Stimulated activated CD8-positive, alpha-beta memory T cell treated with anti-CD3 and anti-CD28 coated beads, Interleukin-12 subunit alpha, Interleukin-12 subunit beta, amount 100 ng/mL, for 4 hours (primary cell): Measurements from ENCODE around the gene SEMA6D.

ENCODE experiments used
- DNase-seq: peaks from one replicate; pipeline ENCODE4 v3.0.0-alpha.2; 2020; ENCODE audit warnings: low read depth

Gene SEMA6D, protein sequence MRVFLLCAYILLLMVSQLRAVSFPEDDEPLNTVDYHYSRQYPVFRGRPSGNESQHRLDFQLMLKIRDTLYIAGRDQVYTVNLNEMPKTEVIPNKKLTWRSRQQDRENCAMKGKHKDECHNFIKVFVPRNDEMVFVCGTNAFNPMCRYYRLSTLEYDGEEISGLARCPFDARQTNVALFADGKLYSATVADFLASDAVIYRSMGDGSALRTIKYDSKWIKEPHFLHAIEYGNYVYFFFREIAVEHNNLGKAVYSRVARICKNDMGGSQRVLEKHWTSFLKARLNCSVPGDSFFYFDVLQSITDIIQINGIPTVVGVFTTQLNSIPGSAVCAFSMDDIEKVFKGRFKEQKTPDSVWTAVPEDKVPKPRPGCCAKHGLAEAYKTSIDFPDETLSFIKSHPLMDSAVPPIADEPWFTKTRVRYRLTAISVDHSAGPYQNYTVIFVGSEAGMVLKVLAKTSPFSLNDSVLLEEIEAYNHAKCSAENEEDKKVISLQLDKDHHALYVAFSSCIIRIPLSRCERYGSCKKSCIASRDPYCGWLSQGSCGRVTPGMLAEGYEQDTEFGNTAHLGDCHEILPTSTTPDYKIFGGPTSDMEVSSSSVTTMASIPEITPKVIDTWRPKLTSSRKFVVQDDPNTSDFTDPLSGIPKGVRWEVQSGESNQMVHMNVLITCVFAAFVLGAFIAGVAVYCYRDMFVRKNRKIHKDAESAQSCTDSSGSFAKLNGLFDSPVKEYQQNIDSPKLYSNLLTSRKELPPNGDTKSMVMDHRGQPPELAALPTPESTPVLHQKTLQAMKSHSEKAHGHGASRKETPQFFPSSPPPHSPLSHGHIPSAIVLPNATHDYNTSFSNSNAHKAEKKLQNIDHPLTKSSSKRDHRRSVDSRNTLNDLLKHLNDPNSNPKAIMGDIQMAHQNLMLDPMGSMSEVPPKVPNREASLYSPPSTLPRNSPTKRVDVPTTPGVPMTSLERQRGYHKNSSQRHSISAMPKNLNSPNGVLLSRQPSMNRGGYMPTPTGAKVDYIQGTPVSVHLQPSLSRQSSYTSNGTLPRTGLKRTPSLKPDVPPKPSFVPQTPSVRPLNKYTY

GRCh38 chr15:47717036-47717612 is at the start of gene SEMA6D:
TSS of gene SEMA6D (plus strand) at chr15:47717505. CDS start at chr15:47759799, 42,294 bp downstream.
- DNase-seq = no peak

DNA sequence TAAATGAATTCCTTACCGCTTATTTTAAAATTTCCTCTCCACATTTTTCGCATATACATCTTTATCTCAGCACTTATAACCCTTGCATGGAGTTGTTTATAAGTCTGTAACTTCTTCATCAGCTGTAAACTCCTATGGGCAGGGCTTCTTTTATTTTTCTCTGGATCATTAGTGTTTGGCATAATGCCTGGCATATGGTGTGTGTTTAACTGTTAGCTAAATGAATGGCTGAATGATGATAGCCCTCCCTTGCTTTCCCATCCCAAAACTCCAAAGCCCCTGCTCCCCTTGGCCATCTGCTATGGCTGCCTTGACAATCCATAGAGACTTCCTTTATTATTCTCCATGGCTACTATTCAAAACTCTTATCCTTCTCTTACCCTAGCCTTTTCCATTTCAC is 48.1 kb upstream of the SEMA6D start:
- DNase-seq = no peak

- DNase-seq = no peak
Observed at GRCh38 chr15:47670365-47670764, 46.9 kb upstream of the SEMA6D start.

DNA sequence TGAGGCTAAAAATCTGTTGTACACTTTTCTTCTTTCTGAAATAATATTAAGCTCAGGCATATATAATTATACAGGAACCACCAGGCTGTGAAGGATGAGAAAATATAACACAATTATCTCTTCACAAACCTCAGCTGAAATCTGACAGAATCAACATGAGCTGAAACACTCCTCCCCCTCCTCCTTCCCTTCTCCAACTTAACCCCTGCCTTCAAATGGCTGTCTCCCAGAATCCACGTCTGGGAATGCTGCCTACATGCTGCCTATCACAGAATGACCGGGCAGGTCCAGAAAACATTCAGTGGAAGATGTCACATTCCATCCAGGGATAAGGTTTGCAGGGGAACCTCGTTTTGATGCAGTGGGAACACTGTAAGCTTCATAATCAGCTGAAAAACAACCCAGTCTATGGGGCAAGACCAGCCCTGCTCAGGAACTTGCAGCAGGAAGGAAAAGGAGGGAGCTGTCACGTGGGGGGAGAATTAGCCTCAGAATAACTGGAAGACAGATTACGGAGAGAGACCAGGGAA is 44.0 kb upstream of the SEMA6D start:
- no peak for DNase-seq

- DNase-seq = no peak
Observed at GRCh38 chr15:47674586-47675232, 42.6 kb upstream of the SEMA6D start.

GRCh38 chr15:47675735-47676134 is 41.6 kb upstream of the SEMA6D start:
- DNase-seq = no peak

GRCh38 chr15:47678040-47678439 is 39.3 kb upstream of the SEMA6D start:
- no peak for DNase-seq

- DNase-seq = no peak
Observed at GRCh38 chr15:47682661-47683060, 34.6 kb upstream of the SEMA6D start.

DNA sequence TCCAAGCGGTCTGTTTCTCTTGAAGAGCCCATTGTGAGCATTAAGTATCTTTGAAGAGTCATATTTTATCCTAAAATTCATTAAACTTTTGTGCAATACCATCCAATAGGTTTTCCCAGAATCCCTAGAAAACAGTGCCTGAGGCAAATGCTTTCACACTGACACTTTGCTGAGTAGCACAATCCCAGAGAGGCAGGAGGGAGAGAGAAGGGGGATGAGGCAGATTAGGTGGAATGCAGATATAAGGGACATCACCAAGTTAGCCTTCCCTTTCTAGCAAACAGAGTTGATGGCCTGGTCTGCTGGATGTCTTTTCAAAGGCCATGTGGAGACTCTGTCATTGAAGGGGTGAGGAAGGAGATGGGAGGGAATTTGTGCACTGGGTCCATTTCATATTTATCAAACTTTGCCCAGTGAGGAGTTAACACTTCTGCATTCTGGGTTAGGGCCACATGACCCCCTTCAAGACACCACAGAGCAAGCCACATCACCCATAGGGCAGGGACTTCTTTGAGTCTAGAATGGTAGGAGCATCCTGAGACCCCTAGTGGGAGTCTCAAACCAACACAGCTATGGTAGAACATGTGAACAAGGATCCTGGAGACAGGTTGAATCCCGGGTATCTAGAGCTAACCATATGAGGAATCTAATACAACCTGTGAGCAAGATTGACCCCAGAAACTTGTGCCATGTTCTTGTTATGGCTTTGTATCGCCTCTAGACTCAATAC is 32.0 kb upstream of the SEMA6D start:
- no peak for DNase-seq

- no peak for DNase-seq
Observed at GRCh38 chr15:47688573-47689086, 28.7 kb upstream of the SEMA6D start.

DNA sequence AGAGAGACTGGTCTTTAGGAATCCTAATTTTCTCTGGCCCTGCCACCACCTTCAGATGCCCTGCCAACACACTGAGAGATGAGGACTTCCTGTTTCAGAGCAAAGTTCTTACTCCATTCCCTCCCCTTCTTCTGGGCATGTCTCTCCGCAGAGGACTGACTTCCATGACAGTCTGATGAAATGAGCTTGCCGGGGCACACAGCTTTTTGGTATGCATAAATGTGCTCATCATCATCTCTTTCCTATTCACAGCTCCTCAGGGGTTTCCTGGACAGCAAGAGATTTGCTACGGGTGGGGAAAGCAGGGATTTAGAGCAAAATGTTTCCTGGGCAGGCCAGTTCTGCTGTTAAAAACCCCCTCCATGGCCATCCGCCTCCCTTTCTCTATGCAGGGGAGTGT is 27.6 kb upstream of the SEMA6D start:
- DNase-seq = no peak

DNA sequence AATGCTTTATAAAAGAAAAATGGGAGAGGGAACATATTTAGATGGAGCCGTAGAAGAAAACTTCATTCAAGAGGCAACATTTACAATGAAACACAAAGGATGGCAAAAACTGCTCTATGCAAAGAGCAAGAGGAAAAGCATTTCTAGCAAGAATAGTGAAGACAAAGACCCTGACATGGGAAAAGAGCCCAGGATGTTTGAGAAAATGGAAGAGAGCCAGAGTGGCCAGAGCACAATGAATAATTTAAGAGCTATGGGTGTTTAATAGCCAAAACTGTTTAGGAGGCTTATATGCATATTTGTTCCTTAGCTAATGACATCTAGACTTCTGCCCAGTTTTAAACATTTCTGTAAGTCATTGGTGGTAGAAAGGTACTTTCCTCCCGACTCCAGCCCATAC is 25.4 kb upstream of the SEMA6D start:
- DNase-seq = no peak

DNA sequence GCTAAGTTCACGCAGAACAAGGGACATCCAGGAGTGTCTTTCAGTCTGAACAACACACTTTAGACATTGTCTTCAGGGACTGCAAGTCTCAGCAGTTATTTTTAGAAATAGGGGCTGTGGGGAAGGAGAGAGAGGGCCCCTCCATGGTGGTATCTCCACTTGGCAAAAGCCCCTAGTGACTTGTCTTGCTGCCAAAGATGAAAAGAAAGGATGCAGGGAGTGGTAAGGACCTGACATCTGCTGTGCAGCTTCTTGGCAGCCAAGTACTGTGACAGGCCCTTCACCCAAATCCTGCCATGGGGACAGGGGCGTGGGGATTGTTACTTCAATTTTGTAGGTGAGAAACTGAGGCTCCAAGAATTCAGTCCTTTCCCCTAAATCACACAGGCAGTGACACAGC is 21.0 kb upstream of the SEMA6D start:
- DNase-seq = no peak

DNA sequence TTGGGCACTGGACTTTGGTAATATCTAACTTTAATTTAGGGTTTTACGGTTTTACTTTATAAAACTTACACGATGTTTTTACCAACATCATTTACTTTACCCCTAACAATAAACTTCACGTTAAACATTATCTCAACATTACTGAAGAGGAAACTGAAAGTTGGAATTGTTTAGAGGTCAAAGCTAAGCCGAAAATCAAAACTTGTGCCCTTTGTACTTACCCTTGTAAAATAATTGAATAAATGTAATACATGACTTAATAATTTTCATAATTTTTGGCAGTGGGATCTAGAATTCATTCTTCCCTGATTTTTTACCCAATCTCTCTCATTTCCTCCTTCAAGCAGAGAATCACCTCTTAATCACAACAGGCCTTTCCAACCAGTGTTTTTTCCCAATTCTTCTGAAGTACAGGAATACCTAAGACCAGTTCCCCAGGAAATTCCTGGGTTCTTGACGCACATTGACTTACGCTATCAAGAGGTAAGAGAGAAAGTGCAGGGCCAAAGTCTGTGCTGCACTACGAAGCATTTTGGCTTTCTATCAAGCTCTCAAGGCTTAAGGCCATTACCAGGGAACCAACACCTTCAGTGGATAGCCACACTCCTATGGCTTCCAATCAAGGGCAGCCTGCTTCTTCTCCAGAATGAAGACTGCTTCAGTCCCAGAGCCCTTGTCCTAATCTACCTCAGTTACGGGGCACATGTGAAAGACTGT is 11.9 kb upstream of the SEMA6D start:
- DNase-seq = no peak

DNA sequence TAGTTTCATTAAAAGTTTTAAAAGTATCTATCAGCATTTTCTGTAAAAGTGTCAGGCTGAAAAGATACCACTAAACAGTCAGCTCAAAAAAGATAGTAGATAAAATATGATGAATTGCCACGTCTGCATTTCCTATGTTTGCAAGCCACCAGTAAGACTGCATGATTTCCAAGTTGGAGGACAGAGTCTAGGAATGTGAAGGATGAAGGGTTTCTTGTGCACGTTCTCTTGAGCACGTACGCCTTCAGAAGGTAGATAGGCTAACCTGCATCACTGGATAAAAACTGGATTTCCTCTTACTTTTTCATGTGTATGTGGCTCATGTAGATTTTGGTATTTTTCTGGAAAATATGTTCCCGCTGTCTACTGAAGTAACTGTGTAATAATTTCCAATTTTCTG is 9.9 kb upstream of the SEMA6D start:
- no peak for DNase-seq

DNA sequence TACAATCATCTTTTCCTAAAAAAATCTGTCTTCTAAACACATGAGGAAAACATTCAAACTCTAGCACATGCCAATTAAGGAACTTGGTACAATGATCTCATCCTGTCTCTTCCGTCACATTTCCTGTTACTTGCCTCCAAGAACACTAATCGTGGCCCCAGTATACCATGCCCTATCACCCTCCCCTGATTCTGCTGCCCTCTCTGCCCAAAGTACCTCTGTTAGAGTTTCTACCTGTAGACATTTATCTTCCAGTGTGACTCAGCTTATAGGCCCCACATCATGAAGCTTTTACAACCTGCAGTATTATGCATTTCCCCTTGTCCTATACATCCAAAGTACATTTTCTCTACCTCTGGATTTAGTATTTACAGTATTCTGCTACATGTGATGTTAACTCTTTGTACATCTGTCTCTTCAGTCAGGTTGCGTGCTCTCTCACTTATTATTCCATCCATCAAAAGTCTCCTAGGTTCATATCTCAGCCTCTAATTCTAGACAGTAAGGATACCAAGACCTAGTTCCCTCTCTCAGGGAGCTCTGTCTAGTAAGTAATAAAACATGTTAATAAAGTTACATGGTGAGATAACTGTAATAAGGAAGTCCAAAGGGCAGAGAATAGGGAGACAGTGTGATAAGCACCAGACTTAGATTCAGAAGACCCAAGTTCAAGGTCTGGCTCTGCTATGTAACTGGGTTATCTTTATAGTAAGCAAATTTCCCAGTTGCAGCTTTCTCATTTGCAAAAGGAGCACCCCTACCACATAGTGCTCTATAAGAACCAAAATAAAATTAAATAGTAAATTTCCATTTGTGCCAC is 8.9 kb upstream of the SEMA6D start:
- DNase-seq = no peak

DNA sequence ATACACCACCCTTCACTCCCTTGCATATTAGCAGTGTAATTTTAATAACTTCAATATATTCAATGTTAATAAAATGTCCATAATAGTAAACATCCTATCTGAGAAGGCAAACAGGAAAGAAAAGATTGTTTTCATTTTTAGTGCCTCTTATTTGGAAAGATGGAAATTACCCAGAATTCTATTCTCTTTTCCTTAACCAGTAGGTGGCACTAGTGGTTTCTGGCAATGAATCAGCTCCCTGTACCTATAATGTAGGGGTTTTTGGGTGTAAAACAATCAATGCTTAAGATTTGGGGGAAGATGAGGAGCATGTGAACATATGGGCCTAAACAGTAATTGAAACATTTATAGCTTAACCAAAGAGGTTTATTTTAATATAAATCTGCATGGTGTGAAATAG is 5.7 kb upstream of the SEMA6D start:
- DNase-seq = no peak

GRCh38 chr15:47715402-47715801 is 1.9 kb upstream of the SEMA6D start:
- DNase-seq = no peak

DNA sequence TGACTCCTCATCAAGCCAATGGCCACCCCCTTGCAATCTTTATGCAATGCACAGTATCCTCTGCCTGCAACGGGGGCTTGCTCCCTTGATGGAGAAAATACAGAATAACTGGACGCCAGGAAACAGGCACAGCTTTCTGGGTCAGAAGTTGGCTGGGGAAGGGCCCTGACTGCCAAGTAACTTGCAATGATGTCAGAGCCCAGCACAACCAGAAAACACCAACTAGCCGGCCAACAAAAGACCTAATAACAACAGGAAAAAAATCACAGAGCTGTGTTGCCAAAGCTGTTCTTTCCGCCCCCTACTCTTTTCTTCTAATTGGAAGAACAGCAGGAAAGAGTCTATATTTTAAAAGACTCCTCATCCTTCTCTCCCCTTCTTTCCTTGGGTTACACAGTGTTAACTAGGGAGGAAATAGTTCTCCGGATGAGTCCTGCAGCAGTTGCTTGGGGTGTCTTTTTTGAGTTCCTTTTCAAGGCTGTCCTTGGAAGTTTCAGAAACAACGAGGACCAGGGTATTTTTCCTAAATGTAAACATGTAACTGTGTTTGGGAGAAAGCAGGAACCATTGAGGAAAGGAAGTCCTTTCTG is 1.4 kb upstream of the SEMA6D start:
- no peak for DNase-seq
